Gastroesophageal sphincter (tissue), 4 donors: Measurements from ENCODE around the gene ITPRIPL2. TPM values are rescaled to one million over a fixed set of nuclear protein-coding genes. Genes with fewer than 3 reads are reported as not detected.

ENCODE experiments used
- ATAC-seq: fragments of 150-250 bp; one replicate; pipeline ENCODE4 v1.9.1; 2016; ENCODE audit warnings: mild to moderate bottlenecking, moderate library complexity
- H3K27ac ChIP-seq, 4 donors: fragments of 200-600 bp; sonication (generic) in 3 of 4; 1 replicate in 3 of 4; 2 replicates in 1 of 4; pipeline ENCODE4 v1.5.1; 2016 to 2019
- H3K27me3 ChIP-seq: fragments of 200-600 bp; sonication (generic); one replicate; pipeline ENCODE4 v1.5.1; 2019
- H3K36me3 ChIP-seq, 2 donors: fragments of 200-600 bp; sonication (generic); one replicate each; pipeline ENCODE4 v1.5.1; 2019; ENCODE audit warnings: control low read depth in 1 of 2
- H3K4me1 ChIP-seq, 3 donors: fragments of 200-600 bp; sonication (generic); 1 replicate in 2 of 3; 2 replicates in 1 of 3; pipeline ENCODE4 v1.5.1; 2016 to 2019; ENCODE audit warnings: control low read depth in 2 of 3
- H3K4me3 ChIP-seq, 2 donors: fragments of 200-600 bp; sonication (generic); one replicate each; pipeline ENCODE4 v1.5.1; 2019; ENCODE audit warnings: mild to moderate bottlenecking in 1 of 2, moderate library complexity in 1 of 2
- H3K9me3 ChIP-seq, 3 donors: fragments of 200-600 bp; sonication (generic); one replicate each; pipeline ENCODE4 v1.5.1; 2017 to 2019; ENCODE audit warnings: control low read depth in 2 of 3
- EP300 ChIP-seq: sonication (generic); formaldehyde crosslinking; IDR thresholded peaks from one replicate; pipeline ENCODE4 v1.6.1; 2017; ENCODE audit warnings: antibody characterized with exemption, mild to moderate bottlenecking
- POLR2A ChIP-seq, 2 donors: fragments of 450-650 bp; IDR thresholded peaks; one replicate each; pipeline ENCODE4 v1.6.1; 2017; ENCODE audit warnings: antibody characterized with exemption in 2 of 2, mild to moderate bottlenecking in 2 of 2, moderate library complexity in 1 of 2
- POLR2AphosphoS5 ChIP-seq: sonication (generic); formaldehyde crosslinking; IDR thresholded peaks from one replicate; pipeline ENCODE4 v1.6.1; 2017; ENCODE audit warnings: antibody characterized with exemption
- WGBS, 2 donors: methylation state at CpG; one replicate each; pipeline ENCODE4 v1.1.5; 2018; ENCODE audit warnings: low coverage in 1 of 2; 5-methylcytosine and 5-hydroxymethylcytosine counted together
- total RNA-seq, 4 donors: library from RNA; depleted of rRNA; stranded (reverse); fragments of >200 nt; gene quantifications; one replicate each; pipeline ENCODE4 v1.1.0, GENCODE V29; 2016
- TF ChIP-seq, protein P1 (sequence below), 4 experiments: fragments of 200-600 bp in 2 of 4; fragments of 450-650 bp in 2 of 4; sonication (generic) in 1 of 4; IDR thresholded peaks; one replicate each; pipeline ENCODE4 v1.5.1; 2017 to 2019; ENCODE audit warnings: antibody characterized with exemption in 4 of 4, mild to moderate bottlenecking in 2 of 4, moderate library complexity in 2 of 4

The ITPRIPL2 gene
- 100 to 1,000 TPM in 1 of 4 donors, 10 to 100 TPM in 3; 53.9 to 115 (median 69.2) TPM for total RNA-seq

GRCh38 chr16:19113577-19114358 is at the start of gene ITPRIPL2:
TSS of gene ITPRIPL2 (plus strand) at chr16:19113964. CDS start at chr16:19114462, 498 bp downstream.
- Histone ChIP-seq H3K4me3 (peak within 1 kb of the TSS; percentile 79 to 92), H3K4me1 (peaks cover 7 to 60% (median 35%) of the 10 kb centered on the region in 3 donors), H3K36me3 (peaks cover 0 to 15% of the 10 kb centered on the region in 2 donors)

DNA sequence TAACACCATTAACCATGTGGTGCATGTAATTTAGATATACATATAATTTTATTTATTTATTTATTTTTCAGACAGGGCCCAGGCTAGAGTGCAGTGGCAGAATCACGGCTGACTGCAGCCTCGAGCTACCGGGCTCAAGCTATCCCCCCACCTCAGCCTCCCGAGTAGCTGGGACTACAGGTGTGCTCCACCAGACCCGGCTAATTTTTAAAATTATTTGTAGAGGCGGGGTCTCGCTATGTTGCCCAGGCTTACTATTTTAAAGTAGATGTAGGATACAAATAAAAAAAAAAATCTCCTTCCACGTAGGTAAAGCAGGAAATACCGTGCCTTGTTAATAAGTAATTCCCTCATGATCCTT is 46.8 kb upstream of the ITPRIPL2 start:
- H3K27me3 ChIP-seq: no peaks in the 10 kb centered on the region
- H3K4me3 ChIP-seq: peak overlapping the region in 1 of 2 donors; percentile 74
- no peaks in the 10 kb centered on the region for H3K9me3 ChIP-seq
- 52 to 54% methylated on average over 7 to 9 of the region's 9 CpGs for WGBS, 2 donors
- peak overlapping the region; percentile 95 to 99 (median 98) for H3K27ac ChIP-seq
- peaks cover 0 to 28% (median 7%) of the 10 kb centered on the region in 3 donors for H3K4me1 ChIP-seq
- H3K36me3 ChIP-seq: peaks cover 0 to 6% of the 10 kb centered on the region in 2 donors
- no peak for ATAC-seq
- TF ChIP-seq, protein P1, sequence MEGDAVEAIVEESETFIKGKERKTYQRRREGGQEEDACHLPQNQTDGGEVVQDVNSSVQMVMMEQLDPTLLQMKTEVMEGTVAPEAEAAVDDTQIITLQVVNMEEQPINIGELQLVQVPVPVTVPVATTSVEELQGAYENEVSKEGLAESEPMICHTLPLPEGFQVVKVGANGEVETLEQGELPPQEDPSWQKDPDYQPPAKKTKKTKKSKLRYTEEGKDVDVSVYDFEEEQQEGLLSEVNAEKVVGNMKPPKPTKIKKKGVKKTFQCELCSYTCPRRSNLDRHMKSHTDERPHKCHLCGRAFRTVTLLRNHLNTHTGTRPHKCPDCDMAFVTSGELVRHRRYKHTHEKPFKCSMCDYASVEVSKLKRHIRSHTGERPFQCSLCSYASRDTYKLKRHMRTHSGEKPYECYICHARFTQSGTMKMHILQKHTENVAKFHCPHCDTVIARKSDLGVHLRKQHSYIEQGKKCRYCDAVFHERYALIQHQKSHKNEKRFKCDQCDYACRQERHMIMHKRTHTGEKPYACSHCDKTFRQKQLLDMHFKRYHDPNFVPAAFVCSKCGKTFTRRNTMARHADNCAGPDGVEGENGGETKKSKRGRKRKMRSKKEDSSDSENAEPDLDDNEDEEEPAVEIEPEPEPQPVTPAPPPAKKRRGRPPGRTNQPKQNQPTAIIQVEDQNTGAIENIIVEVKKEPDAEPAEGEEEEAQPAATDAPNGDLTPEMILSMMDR (IDR thresholded peaks at IDR 0.05): no peak
- TF ChIP-seq POLR2AphosphoS5 (no peak), EP300 (no peak), POLR2A (IDR thresholded peaks at IDR 0.05) (no peak)

More at GRCh38 chr16:19113577-19114358, at the start of gene ITPRIPL2:
- H3K27ac ChIP-seq: peak within 1 kb of the TSS; percentile 90 to 99 (median 97)
- WGBS, 2 donors: 4% methylated on average over 5 of the region's 74 CpGs; no CpG with 5 or more reads in 1 of the 2 donors
- TF ChIP-seq POLR2AphosphoS5: peak; percentile 81
- no peak for TF ChIP-seq EP300
- peak; percentile 82 for TF ChIP-seq POLR2A (IDR thresholded peaks at IDR 0.05)
- TF ChIP-seq, protein P1 (IDR thresholded peaks at IDR 0.05): peak in 2 of 4 experiments; percentile 1 to 31
- no peaks in the 10 kb centered on the region for H3K27me3 ChIP-seq
- ATAC-seq: peak; percentile 94
- no peaks in the 10 kb centered on the region for H3K9me3 ChIP-seq

- TF ChIP-seq POLR2AphosphoS5 (peak; percentile 81), EP300 (peak; percentile 73), POLR2A (IDR thresholded peaks at IDR 0.05) (peak in 1 of 2 donors; percentile 49)
- TF ChIP-seq, protein P1 (IDR thresholded peaks at IDR 0.05): peak in 2 of 4 experiments; percentile 10 to 11
- peak; percentile 98 for ATAC-seq
- 0 to 3% methylated on average over 8 to 12 of the region's 68 CpGs for WGBS, 2 donors
Observed at GRCh38 chr16:19067349-19068236, 46.2 kb upstream of the ITPRIPL2 start, which contains the start of gene COQ7. TSS of gene COQ7 (plus strand) at chr16:19067614. CDS start at chr16:19067665, 51 bp downstream.

GRCh38 chr16:19068237-19068815 is 45.4 kb upstream of the ITPRIPL2 start:
- ATAC-seq: no peak

More at GRCh38 chr16:19067349-19068236, 46.2 kb upstream of the ITPRIPL2 start, which contains the start of gene COQ7:
- Histone ChIP-seq H3K27me3 (no peaks in the 10 kb centered on the region), H3K36me3 (peaks cover 0 to 13% of the 10 kb centered on the region in 2 donors), H3K27ac (peak within 1 kb of the TSS; percentile 95 to 99 (median 98)), H3K4me3 (peak within 1 kb of the TSS; percentile 74 to 79), H3K4me1 (peaks cover 0 to 28% (median 7%) of the 10 kb centered on the region in 3 donors), H3K9me3 (no peaks in the 10 kb centered on the region)

More at GRCh38 chr16:19068237-19068815, 45.4 kb upstream of the ITPRIPL2 start:
- H3K27ac ChIP-seq: peak overlapping the region; percentile 95 to 99 (median 98)
- H3K4me1 ChIP-seq: peaks cover 0 to 28% (median 7%) of the 10 kb centered on the region in 3 donors
- H3K36me3 ChIP-seq: peaks cover 0 to 20% of the 10 kb centered on the region in 2 donors
- WGBS, 2 donors: 48 to 57% methylated on average over 6 to 13 of the region's 19 CpGs
- no peaks in the 10 kb centered on the region for H3K9me3 ChIP-seq
- H3K4me3 ChIP-seq: peak overlapping the region; percentile 74 to 79
- TF ChIP-seq EP300: no peak
- no peak for TF ChIP-seq POLR2A (IDR thresholded peaks at IDR 0.05)
- no peak for TF ChIP-seq POLR2AphosphoS5
- TF ChIP-seq, protein P1 (IDR thresholded peaks at IDR 0.05): no peak
- no peaks in the 10 kb centered on the region for H3K27me3 ChIP-seq
